HAP-1 (cell line): ENCODE results near the gene LBX2.

Experiments used
- DNase-seq, 2 experiments: peaks; one replicate each; pipeline ENCODE4 v3.0.0-alpha.2; 2016 to 2020; ENCODE audit warnings: low spot score in 2 of 2
- H3K27me3 ChIP-seq: fragments of 250-450 bp; sonication (Bioruptor Pico); 2 replicates; pipeline ENCODE4 v1.5.1; 2020; ENCODE audit warnings: low read depth, mild to moderate bottlenecking, moderate library complexity
- H3K36me3 ChIP-seq: fragments of 250-450 bp; sonication (Bioruptor Pico); replicated peaks from 2 replicates; pipeline ENCODE4 v1.5.1; 2020; ENCODE audit warnings: mild to moderate bottlenecking
- H3K4me1 ChIP-seq: fragments of 250-450 bp; sonication (Bioruptor Pico); 2 replicates; pipeline ENCODE4 v1.5.1; 2020; ENCODE audit warnings: mild to moderate bottlenecking
- H3K4me3 ChIP-seq: fragments of 250-450 bp; sonication (Bioruptor Pico); 2 replicates; pipeline ENCODE4 v1.5.1; 2020; ENCODE audit warnings: mild to moderate bottlenecking, moderate library complexity
- H3K9me3 ChIP-seq: fragments of 250-450 bp; sonication (Bioruptor Pico); 2 replicates; pipeline ENCODE4 v1.5.1; 2020; ENCODE audit warnings: mild to moderate bottlenecking, moderate library complexity
- in situ Hi-C: fragments of 300-500 bp; cut with MboI; formaldehyde crosslinking; loops from 3 replicates; pipeline ENCODE4 v1.14.3; 2020; ENCODE audit warnings: low sequenced_read_pairs, inconsistent platforms, mixed read lengths

LBX2 gene

DNA sequence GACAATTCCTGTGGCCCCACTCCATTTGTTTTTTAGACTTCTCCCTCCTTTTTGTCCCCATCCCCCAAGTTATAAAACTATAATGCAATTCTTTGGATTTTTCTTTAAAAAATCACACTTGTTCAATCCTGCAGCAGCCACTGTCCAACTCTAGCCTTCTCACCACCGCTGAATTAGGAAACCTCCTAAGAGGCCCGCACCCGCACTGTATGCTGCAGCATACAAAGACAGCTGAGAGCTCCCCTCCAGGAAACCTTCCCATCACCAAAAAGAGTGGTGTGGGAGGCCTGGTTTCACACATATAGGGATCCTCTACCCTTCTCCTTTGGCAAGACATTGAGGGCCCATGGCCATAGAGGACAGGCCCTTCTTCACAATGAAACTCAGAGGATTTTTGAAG, 5.2 kb upstream of the LBX2 start:
- Histone ChIP-seq H3K4me3 (no peak overlapping the region), H3K36me3 (peaks cover 14% of the 10 kb centered on the region), H3K9me3 (no peaks in the 10 kb centered on the region), H3K4me1 (peaks cover 4% of the 10 kb centered on the region), H3K27me3 (no peaks in the 10 kb centered on the region)
- no peak for DNase-seq
- in situ Hi-C loops: no loop called here

DNA sequence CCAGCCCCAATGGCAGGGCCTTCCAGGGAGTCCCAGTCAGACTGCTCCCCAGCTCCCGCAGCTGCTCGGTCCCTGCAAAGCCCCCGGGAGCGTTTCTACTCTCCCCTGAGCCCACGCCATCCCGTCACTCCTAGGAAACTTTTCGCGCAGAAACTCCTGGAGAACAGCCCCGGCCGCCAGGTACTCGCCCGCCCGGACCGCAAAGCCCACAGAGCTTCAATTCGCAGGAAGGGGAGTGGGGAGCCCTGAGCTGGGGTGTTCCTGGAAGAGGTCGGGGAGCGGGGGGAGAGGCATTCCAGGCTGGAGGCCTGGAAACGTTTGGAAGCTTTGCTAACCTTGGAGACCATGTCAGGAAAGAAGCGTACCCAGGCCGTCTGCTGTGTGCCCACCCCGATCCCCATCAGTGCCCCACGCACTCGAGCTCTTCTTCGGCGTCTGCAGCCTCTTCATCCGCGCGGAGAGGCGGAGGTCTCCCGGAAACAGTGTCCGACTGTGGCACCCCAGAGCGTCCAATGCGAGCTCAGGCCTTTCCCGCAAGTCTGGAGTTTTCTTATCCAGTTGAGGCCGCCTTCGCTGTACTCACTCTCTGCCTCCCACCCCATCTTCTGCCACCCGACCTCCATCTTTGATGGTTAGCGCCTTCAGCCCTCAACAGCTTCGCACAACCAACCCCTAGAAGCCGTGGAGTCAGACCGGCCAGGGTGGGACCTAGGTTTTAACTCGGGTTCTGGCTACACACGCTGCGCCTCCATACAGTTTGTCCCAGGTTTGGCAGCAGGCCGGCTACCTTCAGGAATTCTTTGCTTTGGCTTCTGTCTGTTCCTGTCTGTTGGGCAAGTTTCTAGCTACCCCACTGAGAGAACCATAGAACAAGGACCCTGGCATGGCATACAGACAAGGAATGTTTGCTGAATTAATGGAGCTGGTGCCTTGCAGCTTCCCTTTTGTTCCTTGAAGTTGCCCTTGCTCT, 4.4 kb upstream of the LBX2 start:
- H3K27me3 ChIP-seq: no peaks in the 10 kb centered on the region
- in situ Hi-C loops: no loop called here

DNA sequence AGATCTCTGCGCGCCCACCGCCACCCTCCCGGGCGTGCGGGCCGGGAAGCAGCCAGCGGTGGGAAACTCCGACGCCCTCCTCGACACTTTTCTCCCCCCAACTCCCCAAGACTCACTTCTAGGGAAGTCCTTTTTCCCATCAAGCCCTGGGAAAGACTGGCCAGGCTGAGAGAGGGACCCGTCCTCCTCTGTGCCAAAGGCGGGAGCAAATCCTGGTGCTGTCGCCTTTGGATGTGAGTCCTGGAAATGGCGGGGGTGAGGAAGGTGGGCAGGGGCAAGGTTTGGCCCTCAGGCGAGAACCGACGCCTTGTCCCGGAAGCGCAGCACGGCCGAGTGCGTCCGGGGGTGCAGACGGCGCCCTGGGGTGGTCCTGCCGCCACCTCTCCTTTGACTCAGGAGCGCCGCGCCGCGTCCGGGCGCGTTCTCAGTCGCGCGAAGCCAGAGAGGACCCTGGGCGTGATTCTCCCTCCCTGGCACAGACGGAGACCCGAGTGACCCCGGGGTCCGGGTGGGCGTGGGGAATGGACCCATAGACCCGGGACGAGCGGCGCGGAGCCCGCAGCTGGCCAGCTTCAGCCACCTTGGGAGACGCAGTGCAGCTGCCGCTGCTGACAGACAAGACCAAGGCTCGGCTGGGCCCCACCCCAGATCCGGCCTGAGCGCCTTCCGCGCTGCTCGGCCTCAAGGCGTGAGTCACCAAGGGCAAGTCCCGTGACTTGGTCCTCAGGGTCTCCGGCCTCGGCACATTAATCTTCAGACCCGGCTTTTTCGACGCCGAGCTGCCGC, 3.5 kb upstream of the LBX2 start:
- no peak for DNase-seq
- no peaks in the 10 kb centered on the region for H3K9me3 ChIP-seq
- H3K4me1 ChIP-seq: peaks cover 3% of the 10 kb centered on the region
- H3K4me3 ChIP-seq: no peak overlapping the region
- no peaks in the 10 kb centered on the region for H3K27me3 ChIP-seq
- H3K36me3 ChIP-seq: peaks cover 14% of the 10 kb centered on the region
- in situ Hi-C loops: no loop called here

More for the DNA sequence above, 4.4 kb upstream of the LBX2 start:
- Histone ChIP-seq H3K4me3 (no peak overlapping the region), H3K4me1 (peaks cover 4% of the 10 kb centered on the region), H3K36me3 (peaks cover 14% of the 10 kb centered on the region), H3K9me3 (no peaks in the 10 kb centered on the region)
- DNase-seq: no peak

DNA sequence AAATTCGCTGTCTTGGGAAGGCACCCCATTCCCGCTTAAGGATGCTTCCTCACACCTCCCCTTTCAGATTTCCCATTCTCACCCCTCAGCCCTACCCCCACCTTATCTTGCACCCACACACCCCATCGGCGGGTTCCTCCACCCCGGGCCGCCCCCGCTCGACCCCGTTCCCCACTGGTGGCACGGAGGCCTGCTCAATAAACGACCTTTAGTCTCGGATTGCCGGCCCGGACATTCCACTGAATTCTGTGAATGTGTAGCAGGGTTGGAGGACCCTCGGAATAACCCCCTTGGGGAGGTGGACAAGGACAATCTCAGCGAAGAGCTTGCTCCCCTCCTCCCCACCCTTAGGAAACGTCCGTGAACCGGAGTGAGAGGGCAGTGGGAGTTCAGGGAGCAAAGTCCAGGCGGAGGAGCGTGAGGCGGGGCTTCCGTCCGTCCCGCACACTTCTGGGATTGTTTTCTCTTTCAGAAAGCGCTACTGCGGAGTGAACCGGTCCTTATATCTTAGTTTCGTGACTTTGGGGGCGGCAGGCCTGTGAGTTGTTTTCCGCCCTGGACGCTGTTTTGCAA, 2.8 kb upstream of the LBX2 start:
- Histone ChIP-seq H3K9me3 (no peaks in the 10 kb centered on the region), H3K36me3 (peaks cover 14% of the 10 kb centered on the region), H3K4me1 (no peaks in the 10 kb centered on the region), H3K27me3 (no peaks in the 10 kb centered on the region), H3K4me3 (no peak overlapping the region)
- in situ Hi-C loops: no loop called here
- no peak for DNase-seq

DNA sequence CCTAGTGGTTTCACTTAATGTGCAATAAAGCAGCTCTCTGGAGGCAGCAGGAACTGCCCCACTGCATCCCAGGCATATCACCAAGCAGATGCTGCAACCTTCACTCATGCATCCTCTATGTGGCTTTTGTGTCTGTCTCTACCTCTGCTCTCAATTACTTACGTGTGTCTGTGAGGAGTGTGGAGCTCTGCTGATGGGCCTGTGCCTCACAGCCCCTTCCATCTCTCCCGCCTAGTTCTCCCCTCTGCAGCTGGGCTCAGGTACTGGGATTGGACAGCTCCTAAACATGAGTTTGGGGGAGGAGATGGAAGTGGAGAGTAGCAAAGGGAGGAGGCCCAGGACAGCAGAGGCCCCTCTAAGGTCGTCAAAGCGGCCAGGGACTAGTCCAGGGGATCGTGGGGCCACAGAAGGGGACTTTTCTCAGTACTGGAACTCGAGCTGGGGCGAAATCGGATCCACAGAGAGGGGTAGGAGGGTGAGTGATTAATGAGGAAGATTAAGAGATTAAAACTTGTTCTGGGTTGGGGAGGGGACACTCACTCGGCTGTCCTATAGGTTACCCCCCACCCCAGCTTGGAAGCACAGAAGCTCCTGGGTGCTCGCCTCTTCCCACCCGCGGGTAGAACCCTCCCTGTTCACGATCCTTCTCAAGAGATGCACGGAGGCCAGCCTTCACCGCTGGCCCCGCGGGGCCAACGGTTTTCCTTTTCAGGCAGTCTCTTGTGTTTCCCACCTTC, 2.1 kb upstream of the LBX2 start:
- in situ Hi-C loops: no loop called here
- Histone ChIP-seq H3K4me1 (no peaks in the 10 kb centered on the region), H3K27me3 (no peaks in the 10 kb centered on the region), H3K4me3 (no peak overlapping the region), H3K9me3 (no peaks in the 10 kb centered on the region), H3K36me3 (peaks cover 14% of the 10 kb centered on the region)
- DNase-seq: no peak

DNA sequence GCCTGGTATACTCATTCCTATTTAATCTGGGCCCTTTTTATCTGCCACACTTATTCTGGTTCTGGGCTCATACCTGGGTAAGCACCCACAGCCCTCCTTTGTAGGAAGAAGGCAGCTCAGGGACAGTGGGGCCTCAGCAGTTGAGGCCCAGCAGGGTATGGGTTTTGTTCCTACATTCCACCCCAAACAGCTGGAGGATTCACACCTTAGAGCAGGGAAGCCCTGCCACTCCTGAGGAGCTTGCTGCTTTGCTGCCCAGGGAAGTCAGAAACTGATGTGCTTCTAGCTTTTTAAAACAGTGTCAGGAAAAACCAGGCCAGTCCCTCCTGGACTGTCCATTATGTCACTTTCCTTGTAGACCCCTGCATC, 1.2 kb upstream of the LBX2 start:
- Histone ChIP-seq H3K9me3 (no peaks in the 10 kb centered on the region), H3K4me1 (no peaks in the 10 kb centered on the region), H3K27me3 (no peaks in the 10 kb centered on the region), H3K36me3 (peaks cover 8% of the 10 kb centered on the region), H3K4me3 (no peak overlapping the region)
- in situ Hi-C loops: no loop called here
- no peak for DNase-seq

DNA sequence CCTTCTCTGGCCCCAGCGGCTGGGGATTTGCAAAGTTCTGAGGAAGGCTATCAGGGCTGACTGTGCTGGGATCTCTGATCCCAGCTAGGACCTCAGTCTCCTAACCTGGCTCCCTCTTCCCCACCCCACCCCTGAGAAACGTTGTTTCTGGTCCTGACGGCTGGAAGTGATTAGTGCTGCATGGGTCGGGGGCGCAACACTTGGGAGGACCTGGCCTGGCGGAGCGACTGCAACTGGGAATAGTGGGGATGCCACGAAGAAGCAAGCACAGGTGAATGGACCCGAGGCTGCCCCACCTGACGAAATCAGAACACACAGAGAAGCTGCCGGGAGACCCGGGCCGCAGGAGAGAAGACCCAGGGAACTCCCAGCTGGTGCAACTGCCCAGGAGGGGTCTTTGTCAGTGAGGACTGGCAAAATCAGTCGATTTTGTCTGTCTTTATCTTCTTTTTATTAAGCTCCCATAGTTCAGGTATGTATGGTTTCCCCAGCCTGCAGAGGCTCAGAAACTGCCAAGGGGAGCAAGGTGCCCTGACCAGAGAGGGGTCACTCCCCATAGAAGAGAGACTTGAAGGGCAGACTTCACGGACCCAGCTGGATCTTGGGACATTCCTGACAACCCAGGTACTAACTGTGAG, 656 bp upstream of the LBX2 start:
- Histone ChIP-seq H3K27me3 (no peaks in the 10 kb centered on the region), H3K4me3 (no peak overlapping the region), H3K9me3 (no peaks in the 10 kb centered on the region), H3K36me3 (peaks cover 3% of the 10 kb centered on the region), H3K4me1 (no peaks in the 10 kb centered on the region)
- in situ Hi-C loops: no loop called here
- no peak for DNase-seq

DNA sequence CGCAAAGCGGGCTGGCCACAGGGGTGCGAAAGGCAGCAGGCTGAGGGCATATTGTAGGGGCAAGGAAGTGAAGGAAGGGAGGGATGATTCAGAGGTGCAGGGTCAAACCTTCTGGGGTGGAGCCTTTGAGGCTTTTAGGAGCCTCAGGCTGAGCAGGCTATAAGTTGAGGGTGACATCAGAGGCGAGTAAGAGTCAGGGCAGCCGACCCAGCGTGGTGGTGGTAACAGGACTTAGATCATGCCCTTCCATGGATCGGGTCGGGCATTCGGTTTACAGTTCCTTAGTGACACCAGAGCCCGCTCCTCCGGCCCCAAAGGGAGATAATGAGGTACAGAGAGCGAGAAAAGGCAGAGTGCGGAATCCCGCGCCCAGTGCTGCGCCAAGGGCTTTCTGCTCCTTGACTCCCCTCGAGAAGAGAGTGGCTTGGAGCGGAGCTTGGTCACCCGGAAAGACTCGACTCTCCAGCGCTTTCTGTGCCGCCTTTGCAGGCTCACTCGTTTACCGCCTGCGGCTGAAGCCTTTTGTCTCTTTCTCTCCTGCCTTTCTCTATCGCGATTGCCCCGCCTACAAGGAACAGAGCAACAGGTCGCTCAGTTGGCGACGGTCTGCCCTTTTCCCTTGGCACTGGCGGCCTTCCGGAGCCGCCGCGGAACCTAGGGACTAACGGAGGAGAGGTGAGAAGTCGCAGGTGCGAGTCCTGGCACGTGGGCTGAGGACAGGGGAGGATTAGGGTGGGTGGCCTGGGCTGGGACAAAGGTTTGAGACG, 720 bp downstream of the LBX2 start:
- Histone ChIP-seq H3K4me3 (no peak overlapping the region), H3K4me1 (no peaks in the 10 kb centered on the region), H3K36me3 (no peaks in the 10 kb centered on the region; the same call in 1 of the 2 replicates), H3K27me3 (no peaks in the 10 kb centered on the region), H3K9me3 (no peaks in the 10 kb centered on the region)
- in situ Hi-C loops: no loop called here
- DNase-seq: no peak

DNA sequence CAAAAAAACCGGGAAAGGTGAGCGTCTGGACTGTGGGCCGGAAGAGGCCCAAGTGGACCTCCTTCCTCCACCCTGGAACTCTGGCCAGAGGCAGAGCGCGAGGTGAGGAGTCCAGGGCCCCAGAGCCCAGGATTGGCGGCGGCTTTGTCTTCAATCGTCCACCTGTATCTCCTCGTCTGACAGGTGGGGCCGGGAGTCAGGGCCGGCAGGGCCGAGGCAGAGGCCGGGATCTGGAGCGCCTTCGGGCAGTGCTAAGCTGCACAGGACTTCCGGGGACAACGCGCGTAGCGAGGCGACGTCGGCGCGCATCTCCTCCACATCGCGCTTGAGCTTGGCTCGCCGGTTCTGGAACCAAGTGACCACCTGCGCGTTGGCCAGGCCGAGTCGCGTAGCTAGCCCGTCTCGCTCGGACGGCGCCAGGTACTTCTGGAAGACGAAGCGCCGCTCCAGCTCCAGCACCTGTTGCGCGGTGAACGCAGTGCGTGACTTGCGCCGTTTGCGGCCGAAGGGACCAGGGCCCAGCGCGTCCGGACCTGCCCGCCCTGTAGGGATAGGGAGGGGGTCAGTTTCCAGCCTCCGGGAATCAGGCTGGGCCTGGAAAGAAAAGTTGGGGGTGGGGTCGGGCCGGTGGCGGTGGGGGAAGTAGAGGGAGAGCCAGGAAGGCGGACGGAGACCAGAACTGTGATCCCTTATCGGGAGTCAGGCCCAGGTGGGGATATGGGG, 1.5 kb downstream of the LBX2 start:
- in situ Hi-C loops: no loop called here
- no peaks in the 10 kb centered on the region for H3K9me3 ChIP-seq
- H3K4me1 ChIP-seq: no peaks in the 10 kb centered on the region
- peaks cover 2% of the 10 kb centered on the region for H3K36me3 ChIP-seq
- no peaks in the 10 kb centered on the region for H3K27me3 ChIP-seq
- H3K4me3 ChIP-seq: no peak overlapping the region
- no peak for DNase-seq

DNA sequence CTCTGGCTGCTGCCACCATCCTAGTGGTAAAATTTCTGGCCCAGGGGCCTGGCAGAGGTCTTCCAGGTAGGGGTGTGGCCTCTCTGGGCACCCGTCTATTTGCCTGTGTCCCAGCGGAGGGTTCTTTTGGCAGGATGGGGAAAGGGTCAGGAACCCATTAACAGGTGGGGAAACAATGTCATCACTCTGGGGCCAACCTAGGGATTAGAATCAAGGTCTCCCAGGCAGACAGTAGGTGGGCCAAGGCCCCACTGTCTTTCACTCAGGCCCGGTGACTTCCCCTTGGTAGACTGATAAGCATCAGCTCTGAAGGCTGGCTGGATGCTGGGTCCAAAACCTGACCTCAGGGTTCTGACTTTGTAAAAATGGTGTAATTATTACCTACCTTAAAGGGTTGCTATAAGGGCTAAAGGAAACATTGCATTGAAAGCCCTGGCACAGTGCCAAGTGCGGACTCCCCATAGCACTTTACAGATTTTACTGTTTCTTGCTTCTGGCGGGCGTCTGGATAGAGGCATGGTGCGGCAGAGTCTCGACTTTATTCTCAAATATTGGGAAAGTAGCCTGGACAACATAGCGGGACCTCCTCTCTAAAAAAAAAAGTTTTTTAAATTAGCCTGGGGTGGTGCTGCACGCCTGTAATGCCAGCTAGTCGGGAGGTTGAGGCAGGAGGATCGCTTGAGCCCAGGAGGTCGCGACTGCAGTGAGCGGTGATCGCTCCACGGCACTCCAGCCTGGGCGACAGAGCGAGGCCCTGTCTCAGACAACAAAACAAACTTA, 2.2 kb downstream of the LBX2 start:
- H3K36me3 ChIP-seq: peaks cover 8% of the 10 kb centered on the region
- in situ Hi-C loops: no loop called here
- H3K4me3 ChIP-seq: no peak overlapping the region
- H3K4me1 ChIP-seq: no peaks in the 10 kb centered on the region
- no peaks in the 10 kb centered on the region for H3K9me3 ChIP-seq
- DNase-seq: no peak
- no peaks in the 10 kb centered on the region for H3K27me3 ChIP-seq

DNA sequence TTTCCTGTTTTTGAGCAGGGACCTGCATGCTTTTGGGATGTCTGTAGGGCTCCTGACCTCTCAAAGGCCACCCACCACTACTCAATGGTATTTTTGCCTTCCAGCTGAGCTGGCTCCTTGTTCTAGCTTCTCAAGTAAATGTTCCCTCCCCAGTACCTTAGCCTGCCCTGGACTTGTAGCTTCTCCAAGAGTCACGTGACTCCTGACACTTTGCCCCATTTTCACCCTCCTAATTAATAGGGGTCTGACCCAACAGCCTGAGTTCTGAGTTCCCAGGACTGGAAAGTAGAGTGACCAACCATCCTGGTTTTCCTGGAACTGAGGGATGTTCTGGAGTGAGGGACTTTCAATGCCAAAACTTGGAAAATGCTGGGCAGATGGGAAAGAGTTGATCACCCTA, 4.0 kb downstream of the LBX2 start:
- no peaks in the 10 kb centered on the region for H3K4me1 ChIP-seq
- H3K4me3 ChIP-seq: no peak overlapping the region
- peaks cover 23% of the 10 kb centered on the region for H3K36me3 ChIP-seq
- no peaks in the 10 kb centered on the region for H3K27me3 ChIP-seq
- no peaks in the 10 kb centered on the region for H3K9me3 ChIP-seq
- in situ Hi-C loops: no loop called here
- DNase-seq: no peak
